Measurements from ENCODE around the gene IL1F10.

Gene IL1F10

GRCh38 chr2:113124181-113124961 is 56.6 kb downstream of the IL1F10 start:
- TF ChIP-seq, protein P1, sequence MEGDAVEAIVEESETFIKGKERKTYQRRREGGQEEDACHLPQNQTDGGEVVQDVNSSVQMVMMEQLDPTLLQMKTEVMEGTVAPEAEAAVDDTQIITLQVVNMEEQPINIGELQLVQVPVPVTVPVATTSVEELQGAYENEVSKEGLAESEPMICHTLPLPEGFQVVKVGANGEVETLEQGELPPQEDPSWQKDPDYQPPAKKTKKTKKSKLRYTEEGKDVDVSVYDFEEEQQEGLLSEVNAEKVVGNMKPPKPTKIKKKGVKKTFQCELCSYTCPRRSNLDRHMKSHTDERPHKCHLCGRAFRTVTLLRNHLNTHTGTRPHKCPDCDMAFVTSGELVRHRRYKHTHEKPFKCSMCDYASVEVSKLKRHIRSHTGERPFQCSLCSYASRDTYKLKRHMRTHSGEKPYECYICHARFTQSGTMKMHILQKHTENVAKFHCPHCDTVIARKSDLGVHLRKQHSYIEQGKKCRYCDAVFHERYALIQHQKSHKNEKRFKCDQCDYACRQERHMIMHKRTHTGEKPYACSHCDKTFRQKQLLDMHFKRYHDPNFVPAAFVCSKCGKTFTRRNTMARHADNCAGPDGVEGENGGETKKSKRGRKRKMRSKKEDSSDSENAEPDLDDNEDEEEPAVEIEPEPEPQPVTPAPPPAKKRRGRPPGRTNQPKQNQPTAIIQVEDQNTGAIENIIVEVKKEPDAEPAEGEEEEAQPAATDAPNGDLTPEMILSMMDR (IDR thresholded peaks at IDR 0.05), result no peak
- Histone ChIP-seq H3K36me3 (peaks cover 8% of the 10 kb centered on the region), H3K9me3 (no peaks in the 10 kb centered on the region), H3K27ac (peak overlapping the region; percentile 92), H3K4me1 (ENCODE audit: control insufficient read depth in 1 of 2, insufficient read depth in 1 of 2, low read depth in 1 of 2, low read length in 1 of 2) (peaks cover 82 to 88% of the 10 kb centered on the region in 2 experiments), H3K27me3 (no peaks in the 10 kb centered on the region), H3K4me3 (ENCODE audit: low read depth in 1 of 2, low read length in 1 of 2) (peak overlapping the region; percentile 20 to 36)

All from neutrophil (primary cell).